OCI-LY3 (cell line): Measurements from ENCODE around the gene JPH3.

Experiments
- EZH2phosphoT487 ChIP-seq: fragments of 200-600 bp; shearing (Covaris generic); IDR thresholded peaks from 2 replicates; pipeline ENCODE4 v1.6.1; 2018; ENCODE audit warnings: antibody characterized with exemption, mixed run types, low read depth
- TF ChIP-seq, protein P1 (sequence below): fragments of 200-600, 300-600 bp; sonication (generic); IDR thresholded peaks from 2 replicates; pipeline ENCODE4 v1.5.1; 2014; ENCODE audit warnings: antibody characterized with exemption, low read length, low read depth

DNA sequence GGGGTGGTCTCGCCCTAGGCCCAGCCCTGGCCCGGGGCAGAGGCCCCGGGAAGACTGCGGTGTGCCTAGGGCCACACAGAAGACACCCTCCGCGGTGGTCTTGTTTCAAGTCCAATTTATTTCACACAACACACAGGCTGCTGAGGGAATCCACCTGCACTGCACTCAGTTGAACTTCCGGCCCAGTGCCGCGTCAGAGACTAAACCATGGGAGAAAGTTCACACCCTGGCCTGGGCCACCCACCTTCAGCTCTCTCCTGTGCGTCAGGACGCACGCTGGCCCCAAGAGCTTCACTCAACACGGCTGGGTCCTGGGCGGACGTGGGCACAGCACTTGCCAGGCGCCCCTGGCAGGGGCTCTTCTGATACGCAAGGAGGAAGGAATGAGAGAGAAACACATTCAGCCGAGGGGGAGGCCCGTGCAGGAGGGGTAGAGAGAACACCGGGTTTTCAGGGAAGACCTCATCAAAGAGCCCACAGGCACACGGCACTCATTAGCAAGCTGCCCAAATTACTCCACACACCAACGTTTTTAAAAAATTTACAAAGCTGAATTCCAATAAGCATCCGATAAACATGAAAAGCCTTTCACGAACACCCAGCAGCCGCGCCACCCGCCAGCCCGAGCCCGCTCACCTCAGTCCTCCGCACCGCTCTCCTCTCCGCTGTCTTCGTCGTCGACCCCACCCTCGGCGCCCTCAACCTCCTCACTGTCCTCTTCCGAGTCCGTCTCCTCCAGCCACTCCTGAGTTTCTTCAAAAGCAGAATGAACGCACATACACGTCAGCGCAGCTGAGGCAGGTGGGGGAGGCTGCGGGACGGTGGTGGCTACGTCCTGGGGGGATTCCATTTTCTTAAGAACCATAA lies 105.6 kb downstream of the JPH3 start:
- TF ChIP-seq, protein P1, sequence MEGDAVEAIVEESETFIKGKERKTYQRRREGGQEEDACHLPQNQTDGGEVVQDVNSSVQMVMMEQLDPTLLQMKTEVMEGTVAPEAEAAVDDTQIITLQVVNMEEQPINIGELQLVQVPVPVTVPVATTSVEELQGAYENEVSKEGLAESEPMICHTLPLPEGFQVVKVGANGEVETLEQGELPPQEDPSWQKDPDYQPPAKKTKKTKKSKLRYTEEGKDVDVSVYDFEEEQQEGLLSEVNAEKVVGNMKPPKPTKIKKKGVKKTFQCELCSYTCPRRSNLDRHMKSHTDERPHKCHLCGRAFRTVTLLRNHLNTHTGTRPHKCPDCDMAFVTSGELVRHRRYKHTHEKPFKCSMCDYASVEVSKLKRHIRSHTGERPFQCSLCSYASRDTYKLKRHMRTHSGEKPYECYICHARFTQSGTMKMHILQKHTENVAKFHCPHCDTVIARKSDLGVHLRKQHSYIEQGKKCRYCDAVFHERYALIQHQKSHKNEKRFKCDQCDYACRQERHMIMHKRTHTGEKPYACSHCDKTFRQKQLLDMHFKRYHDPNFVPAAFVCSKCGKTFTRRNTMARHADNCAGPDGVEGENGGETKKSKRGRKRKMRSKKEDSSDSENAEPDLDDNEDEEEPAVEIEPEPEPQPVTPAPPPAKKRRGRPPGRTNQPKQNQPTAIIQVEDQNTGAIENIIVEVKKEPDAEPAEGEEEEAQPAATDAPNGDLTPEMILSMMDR, result no peak
- no peak for TF ChIP-seq EZH2phosphoT487
